A549 (cell line): ENCODE data around the gene MEMO1. TPM values are rescaled to one million over a fixed set of nuclear protein-coding genes. Genes with fewer than 3 reads are reported as not detected.

Experiments
- ATAC-seq, 2 experiments: fragments of 200-7000 bp in 1 of 2; fragments of >200 bp in 1 of 2; cut with Nextera tagmentation in 1 of 2; cut with Tn5 transposase in 1 of 2; 3 replicates each; pipeline versions ENCODE4 v1.8.0 to v1.9.1; 2018 to 2020; ENCODE audit warnings: mild to moderate bottlenecking in 1 of 2, moderate library complexity in 1 of 2
- CTCF ChIA-PET: fragments of 300-600 bp; sonication (Branson Sonifier 250); formaldehyde crosslinking; extraction: SDS; loops from one replicate; lab custom pipeline; 2021; ENCODE audit warnings: antibody characterized with exemption, inconsistent platforms; lab: Yijun Ruan, JAX
- POLR2A ChIA-PET: fragments of 350-600 bp; formaldehyde crosslinking; extraction: SDS; loops from one replicate; lab custom pipeline; 2021; ENCODE audit warnings: antibody characterized with exemption, inconsistent platforms; lab: Yijun Ruan, JAX
- DNase-seq, 2 experiments: peaks; one replicate each; pipeline versions ENCODE4 v3.0.0 to v3.0.0-alpha.2; 2011 to 2016; ENCODE audit warnings: low read depth in 1 of 2, low spot score in 1 of 2
- FAIRE-seq: peaks from 2 replicates; lab custom pipeline; 2011; peaks lifted over from hg19 to GRCh38; lab: Jason Lieb, UNC
- H3K27ac ChIP-seq, 2 experiments: fragments of >200 bp; sonication (Bioruptor Twin); formaldehyde crosslinking; 3 replicates each; pipeline ENCODE4 v1.5.1; 2016 to 2017
- H3K4me1 ChIP-seq: fragments of >200 bp; sonication (Bioruptor Twin); formaldehyde crosslinking; 3 replicates; pipeline ENCODE4 v1.6.1; 2016
- H3K4me2 ChIP-seq: fragments of >200 bp; sonication (Bioruptor Twin); formaldehyde crosslinking; 3 replicates; pipeline ENCODE4 v1.6.1; 2016
- H3K4me3 ChIP-seq: fragments of >200 bp; sonication (Bioruptor Twin); formaldehyde crosslinking; 3 replicates; pipeline ENCODE4 v1.5.1; 2016
- H3K9me3 ChIP-seq: fragments of >200 bp; sonication (Bioruptor Twin); formaldehyde crosslinking; 3 replicates; pipeline ENCODE4 v1.6.1; 2016
- CBX8 ChIP-seq: fragments of 200-600 bp; sonication (generic); IDR thresholded peaks from 2 replicates; pipeline ENCODE4 v1.6.1; 2016
- CHD2 ChIP-seq: fragments of 150-350 bp; IDR thresholded peaks from 2 replicates; pipeline ENCODE4 v1.6.1; 2014; ENCODE audit warnings: low read length; ENCODE audit not compliant: partially characterized antibody
- ESRRA ChIP-seq: fragments of 150-350 bp; IDR thresholded peaks from 2 replicates; pipeline ENCODE4 v1.6.1; 2014; ENCODE audit warnings: mild to moderate bottlenecking, low read length, borderline replicate concordance
- FOSB ChIP-seq: fragments of 250-450 bp; sonication (Bioruptor Pico); IDR thresholded peaks from 2 replicates; pipeline ENCODE4 v1.5.0; 2020; ENCODE audit warnings: mild to moderate bottlenecking, moderate library complexity
- FOXS1 ChIP-seq: fragments of 250-450 bp; sonication (Bioruptor Pico); IDR thresholded peaks from 2 replicates; pipeline ENCODE4 v1.5.0; 2020; ENCODE audit warnings: mild to moderate bottlenecking, moderate library complexity
- HDAC2 ChIP-seq: fragments of 200-600 bp; sonication (generic); IDR thresholded peaks from 2 replicates; pipeline ENCODE4 v1.6.1; 2016
- HMGXB4 ChIP-seq: fragments of 250-450 bp; sonication (Bioruptor Pico); IDR thresholded peaks from 2 replicates; pipeline ENCODE4 v1.5.0; 2021; ENCODE audit warnings: mild to moderate bottlenecking, moderate library complexity, borderline replicate concordance
- HOXA7 ChIP-seq: fragments of 250-450 bp; sonication (Bioruptor Pico); IDR thresholded peaks from 2 replicates; pipeline ENCODE4 v1.5.0; 2020; ENCODE audit warnings: mild to moderate bottlenecking, moderate library complexity
- HOXB5 ChIP-seq: fragments of 250-450 bp; sonication (Bioruptor Pico); IDR thresholded peaks from 2 replicates; pipeline ENCODE4 v1.5.0; 2020; ENCODE audit warnings: mild to moderate bottlenecking, moderate library complexity
- JUNB ChIP-seq: fragments of >200 bp; sonication (Bioruptor Twin); formaldehyde crosslinking; IDR thresholded peaks from 2 replicates; pipeline ENCODE4 v1.6.1; 2016
- KDM5A ChIP-seq: fragments of 200-600 bp; sonication (generic); IDR thresholded peaks from 2 replicates; pipeline ENCODE4 v1.6.1; 2016; ENCODE audit warnings: antibody characterized with exemption, mild to moderate bottlenecking
- MAFK ChIP-seq: fragments of 450-650 bp; IDR thresholded peaks from 2 replicates; pipeline ENCODE4 v1.6.1; 2014; ENCODE audit not compliant: partially characterized antibody
- NFE2L2 ChIP-seq: fragments of 150-350 bp; conservative IDR thresholded peaks from 2 replicates; pipeline ENCODE4 v1.6.1; 2014; ENCODE audit warnings: low read length
- NPAS2 ChIP-seq: fragments of 250-450 bp; sonication (Bioruptor Pico); IDR thresholded peaks from 2 replicates; pipeline ENCODE4 v1.8.0; 2022; ENCODE audit warnings: mild to moderate bottlenecking, moderate library complexity, borderline replicate concordance
- POLR2A ChIP-seq: IDR thresholded peaks from 2 replicates; pipeline ENCODE4 v1.6.1; 2012; ENCODE audit warnings: mild to moderate bottlenecking, low read length
- POLR2AphosphoS2 ChIP-seq: conservative IDR thresholded peaks from 2 replicates; pipeline ENCODE4 v1.6.1; 2012; ENCODE audit warnings: low read length, improper control_type of control experiment, inconsistent platforms
- RAD21 ChIP-seq, 2 experiments: fragments of >200 bp in 1 of 2; sonication (Bioruptor Twin) in 1 of 2; formaldehyde crosslinking in 1 of 2; IDR thresholded peaks in 1 of 2; conservative IDR thresholded peaks in 1 of 2; 2 replicates in 1 of 2; 3 replicates in 1 of 2; pipeline ENCODE4 v1.6.1; 2012 to 2018; ENCODE audit warnings: inconsistent platforms in 1 of 2
- RARB ChIP-seq: fragments of 250-450 bp; sonication (Bioruptor Pico); IDR thresholded peaks from 2 replicates; pipeline ENCODE4 v1.8.0; 2021; ENCODE audit warnings: mild to moderate bottlenecking, moderate library complexity
- RFX5 ChIP-seq: fragments of 450-650 bp; IDR thresholded peaks from 2 replicates; pipeline ENCODE4 v1.7.1; 2014; ENCODE audit warnings: antibody characterized with exemption, mild to moderate bottlenecking, moderate library complexity
- RNF2 ChIP-seq: fragments of 200-600 bp; sonication (generic); IDR thresholded peaks from 2 replicates; pipeline ENCODE4 v1.6.1; 2016; ENCODE audit warnings: low read depth, mild to moderate bottlenecking, antibody characterized with exemption, moderate library complexity, borderline replicate concordance
- SMC3 ChIP-seq: fragments of >200 bp; sonication (Bioruptor Twin); formaldehyde crosslinking; IDR thresholded peaks from 3 replicates; pipeline ENCODE4 v1.6.1; 2018; ENCODE audit warnings: inconsistent platforms
- SREBF2 ChIP-seq: fragments of 450-650 bp; IDR thresholded peaks from 2 replicates; pipeline ENCODE4 v1.6.1; 2014; ENCODE audit warnings: mild to moderate bottlenecking, moderate library complexity
- TP53 ChIP-seq: fragments of 250-450 bp; sonication (Bioruptor Pico); IDR thresholded peaks from 2 replicates; pipeline ENCODE4 v1.5.0; 2021; ENCODE audit warnings: mild to moderate bottlenecking, moderate library complexity
- ZC3H11A ChIP-seq: fragments of 450-650 bp; IDR thresholded peaks from 2 replicates; pipeline ENCODE4 v1.6.1; 2014; ENCODE audit warnings: antibody characterized with exemption, mild to moderate bottlenecking
- ZNF302 ChIP-seq: fragments of 250-450 bp; sonication (Bioruptor Pico); IDR thresholded peaks from 2 replicates; pipeline ENCODE4 v1.9.0; 2021; ENCODE audit warnings: inconsistent platforms, mild to moderate bottlenecking, moderate library complexity
- ZSCAN20 ChIP-seq: fragments of 250-450 bp; sonication (Bioruptor Pico); IDR thresholded peaks from 2 replicates; pipeline ENCODE4 v1.8.0; 2022; ENCODE audit warnings: mild to moderate bottlenecking, moderate library complexity
- WGBS: methylation state at CpG from one replicate; pipeline ENCODE4 v1.1.6; 2017; ENCODE audit errors: missing lambda C conversion rate; 5-methylcytosine and 5-hydroxymethylcytosine counted together
- polyA plus RNA-seq, 4 experiments: library from polyadenylated mRNA; depleted of rRNA in 3 of 4; stranded (reverse); fragments of >200 nt; fragmentation: RNase III in 1 of 4; extraction: RNeasy Plus Mini Kit Qiagen cat#74134 plus additional on column Dnase treatment in 1 of 4; gene quantifications; 2 replicates in 3 of 4; 3 replicates in 1 of 4; pipeline ENCODE4 v1.2.3, GENCODE V29; 2011 to 2017
- TF ChIP-seq, protein P1 (sequence below): fragments of >200 bp; sonication (Bioruptor Twin); formaldehyde crosslinking; IDR thresholded peaks from 2 replicates; pipeline ENCODE4 v1.6.1; 2016
- TF ChIP-seq, protein P2 (sequence below): IDR thresholded peaks from 2 replicates; pipeline ENCODE4 v1.6.1; 2012; ENCODE audit warnings: low read depth, borderline replicate concordance
- TF ChIP-seq, protein P3 (sequence below): fragments of >200 bp; sonication (Bioruptor Twin); formaldehyde crosslinking; IDR thresholded peaks from 3 replicates; pipeline ENCODE4 v1.6.1; 2016

The MEMO1 gene
- polyA plus RNA-seq, 2 of the 4 experiments (the other 2 are of a cell fraction), result 80.2 to 87.0 TPM

DNA sequence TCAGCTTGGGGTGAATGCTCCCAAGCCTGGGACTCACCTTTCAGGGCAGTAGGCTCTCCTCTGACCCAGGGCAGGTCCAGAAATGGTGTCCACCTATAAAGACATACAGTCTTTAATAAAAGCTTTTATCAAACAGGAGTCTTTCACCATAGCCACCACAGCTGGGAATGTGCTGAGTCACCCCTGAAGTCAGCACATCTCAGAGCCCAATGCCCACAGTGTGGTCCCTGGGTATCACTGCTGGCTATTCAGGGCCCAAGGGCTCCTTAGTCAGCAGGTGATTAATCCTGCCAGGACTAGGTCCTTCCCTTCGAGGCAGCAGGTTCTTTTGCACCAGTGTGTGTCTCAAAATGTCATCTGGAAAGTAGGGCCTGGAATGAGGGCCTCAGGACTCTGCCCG lies 181.9 kb downstream of the MEMO1 start:
- 52% methylated on average over 2 of the region's 2 CpGs for WGBS
- ATAC-seq (peak; percentile 39 to 66; a peak in 3 of 6 replicates), FAIRE-seq (no peak), DNase-seq (no peak)
- Histone ChIP-seq H3K9me3 (peaks cover 32% of the 10 kb centered on the region), H3K4me1 (no peaks in the 10 kb centered on the region), H3K27ac (peak overlapping the region; percentile 3 to 67; a peak in 4 of 6 replicates), H3K4me2 (no peak overlapping the region), H3K4me3 (no peak overlapping the region)
- ChIA-PET POLR2A (no interaction called here), CTCF (interaction anchor here (1.5 kb wide), 1 partner anchor 17 kb away, joined by 3 read pairs; no protein-coding TSS in a partner anchor)
- no peak for TF ChIP-seq RARB
- TF ChIP-seq CHD2, result no peak
- TF ChIP-seq MAFK, result peak; percentile 91
- TF ChIP-seq RFX5, result no peak
- peak; percentile 84 for TF ChIP-seq NFE2L2
- TF ChIP-seq, protein P1, sequence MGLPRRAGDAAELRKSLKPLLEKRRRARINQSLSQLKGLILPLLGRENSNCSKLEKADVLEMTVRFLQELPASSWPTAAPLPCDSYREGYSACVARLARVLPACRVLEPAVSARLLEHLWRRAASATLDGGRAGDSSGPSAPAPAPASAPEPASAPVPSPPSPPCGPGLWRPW, result 0 out of 2 replicates have a peak, but pooled peaks have one; percentile 10

DNA sequence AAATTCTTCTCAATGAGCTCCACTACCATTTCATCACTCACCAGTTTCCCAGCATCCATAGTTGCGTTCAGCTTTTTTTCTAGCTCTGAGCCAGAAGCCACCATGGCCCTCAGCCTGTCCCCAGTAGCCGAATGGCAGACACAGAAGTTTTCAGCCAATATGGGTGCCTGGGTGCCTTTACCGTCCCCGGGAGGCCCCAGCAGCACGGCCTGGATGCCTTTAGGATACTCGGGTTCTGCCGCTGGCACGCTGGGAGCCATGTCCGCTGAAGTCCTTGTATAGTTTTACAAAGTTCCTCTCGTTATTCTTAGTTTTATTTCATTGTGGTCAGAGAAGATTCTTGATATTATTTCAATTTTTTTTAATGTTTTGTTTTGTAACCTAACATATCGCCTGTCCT lies 187.2 kb downstream of the MEMO1 start:
- ChIA-PET POLR2A (no interaction called here), CTCF (no interaction called here)
- H3K4me3 ChIP-seq, result no peak overlapping the region
- H3K27ac ChIP-seq, result no peak overlapping the region
- TF ChIP-seq ZNF302 (no peak), TP53 (CRISPR knock-in tag) (no peak), SMC3 (no peak), ZC3H11A (no peak), HOXB5 (CRISPR knock-in tag) (no peak), MAFK (no peak), FOSB (CRISPR knock-in tag) (no peak)
- peaks cover 35% of the 10 kb centered on the region for H3K9me3 ChIP-seq
- 56% methylated on average over 11 of the region's 11 CpGs for WGBS
- FAIRE-seq (no peak), ATAC-seq (no peak), DNase-seq (no peak)
- no peaks in the 10 kb centered on the region for H3K4me1 ChIP-seq
- no peak overlapping the region for H3K4me2 ChIP-seq

DNA sequence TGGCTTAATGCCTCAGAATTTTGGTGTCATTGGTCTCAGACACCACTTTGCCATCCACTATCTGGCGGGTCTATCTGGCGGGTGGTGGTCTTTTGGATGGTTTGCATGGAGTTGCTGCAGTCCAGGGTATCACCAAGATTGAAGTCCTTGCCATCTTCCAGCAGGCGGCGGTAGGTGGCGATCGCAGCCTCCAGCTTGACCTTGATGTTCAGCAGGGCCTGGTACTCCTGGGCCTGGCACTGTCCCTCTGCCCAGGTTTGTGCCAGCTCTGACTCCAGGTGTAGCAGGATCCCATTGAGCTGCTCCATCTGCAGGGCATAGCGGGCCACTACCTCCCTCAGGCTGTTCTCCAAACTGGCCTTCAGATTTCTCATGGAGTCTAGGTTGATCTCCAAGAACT lies 188.2 kb downstream of the MEMO1 start:
- ATAC-seq, result no peak
- Histone ChIP-seq H3K4me1 (no peaks in the 10 kb centered on the region), H3K27ac (no peak overlapping the region), H3K9me3 (peaks cover 29% of the 10 kb centered on the region), H3K4me2 (no peak overlapping the region), H3K4me3 (no peak overlapping the region)
- ChIA-PET POLR2A (no interaction called here), CTCF (no interaction called here)
- no peak for DNase-seq
- 86% methylated on average over 7 of the region's 7 CpGs for WGBS
- no peak for FAIRE-seq
- TF ChIP-seq ZC3H11A (no peak), KDM5A (no peak), FOXS1 (CRISPR knock-in tag) (no peak), CBX8 (no peak), RAD21 (conservative IDR thresholded peaks at IDR 0.05 in 1 of 2, IDR thresholded peaks at IDR 0.05 in 1 of 2) (no peak), HDAC2 (no peak), NPAS2 (no peak), SREBF2 (no peak), HMGXB4 (CRISPR knock-in tag) (no peak), POLR2A (no peak), HOXA7 (CRISPR knock-in tag) (no peak), ESRRA (no peak), RNF2 (no peak), CHD2 (no peak), JUNB (no peak), POLR2AphosphoS2 (no peak), ZSCAN20 (CRISPR knock-in tag) (no peak), SMC3 (no peak)
- TF ChIP-seq, protein P2, sequence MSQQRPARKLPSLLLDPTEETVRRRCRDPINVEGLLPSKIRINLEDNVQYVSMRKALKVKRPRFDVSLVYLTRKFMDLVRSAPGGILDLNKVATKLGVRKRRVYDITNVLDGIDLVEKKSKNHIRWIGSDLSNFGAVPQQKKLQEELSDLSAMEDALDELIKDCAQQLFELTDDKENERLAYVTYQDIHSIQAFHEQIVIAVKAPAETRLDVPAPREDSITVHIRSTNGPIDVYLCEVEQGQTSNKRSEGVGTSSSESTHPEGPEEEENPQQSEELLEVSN, result no peak
- TF ChIP-seq, protein P3, sequence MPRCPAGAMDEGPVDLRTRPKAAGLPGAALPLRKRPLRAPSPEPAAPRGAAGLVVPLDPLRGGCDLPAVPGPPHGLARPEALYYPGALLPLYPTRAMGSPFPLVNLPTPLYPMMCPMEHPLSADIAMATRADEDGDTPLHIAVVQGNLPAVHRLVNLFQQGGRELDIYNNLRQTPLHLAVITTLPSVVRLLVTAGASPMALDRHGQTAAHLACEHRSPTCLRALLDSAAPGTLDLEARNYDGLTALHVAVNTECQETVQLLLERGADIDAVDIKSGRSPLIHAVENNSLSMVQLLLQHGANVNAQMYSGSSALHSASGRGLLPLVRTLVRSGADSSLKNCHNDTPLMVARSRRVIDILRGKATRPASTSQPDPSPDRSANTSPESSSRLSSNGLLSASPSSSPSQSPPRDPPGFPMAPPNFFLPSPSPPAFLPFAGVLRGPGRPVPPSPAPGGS, result no peak
